OCI-LY3 (cell line): ENCODE results near the gene PYY.

ENCODE experiments used
- EZH2phosphoT487 ChIP-seq: fragments of 200-600 bp; shearing (Covaris generic); IDR thresholded peaks from 2 replicates; pipeline ENCODE4 v1.6.1; 2018; ENCODE audit warnings: antibody characterized with exemption, mixed run types, low read depth
- TF ChIP-seq, protein P1 (sequence below): fragments of 200-600, 300-600 bp; sonication (generic); IDR thresholded peaks from 2 replicates; pipeline ENCODE4 v1.5.1; 2014; ENCODE audit warnings: antibody characterized with exemption, low read length, low read depth

DNA sequence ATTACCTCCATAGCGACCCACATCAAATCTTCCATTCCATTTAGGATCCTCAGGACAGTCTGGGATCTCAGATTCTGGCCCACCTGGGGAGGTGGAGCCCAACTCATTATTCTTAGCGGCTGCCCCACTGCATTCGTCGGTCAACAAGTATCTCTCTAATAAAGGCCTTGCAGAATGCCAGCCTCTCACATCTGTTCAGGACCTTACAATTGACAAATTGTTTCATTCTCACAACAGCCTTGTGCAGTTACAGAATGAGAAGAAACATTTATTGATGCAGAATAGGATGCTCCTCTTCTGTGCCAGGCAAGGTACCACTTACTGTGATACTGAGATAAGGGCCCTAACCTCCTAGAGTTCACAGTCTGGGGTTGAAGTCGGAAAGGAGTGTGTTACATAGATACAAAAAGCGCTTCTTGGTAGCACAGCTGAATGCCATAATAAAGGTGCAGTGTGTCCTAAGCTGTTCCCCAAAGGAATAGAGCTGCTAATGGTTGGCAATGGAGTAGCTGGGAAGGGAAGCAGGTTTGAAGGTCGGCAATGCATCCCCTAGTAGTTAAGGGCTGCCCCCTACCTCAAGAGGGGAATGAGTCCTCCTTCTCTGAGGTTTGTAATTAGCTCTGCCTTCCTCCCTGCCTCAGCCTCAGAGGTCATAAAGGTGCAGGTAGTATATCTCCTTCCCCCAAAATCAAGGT, 44.1 kb downstream of the PYY start:
- TF ChIP-seq, protein P1, sequence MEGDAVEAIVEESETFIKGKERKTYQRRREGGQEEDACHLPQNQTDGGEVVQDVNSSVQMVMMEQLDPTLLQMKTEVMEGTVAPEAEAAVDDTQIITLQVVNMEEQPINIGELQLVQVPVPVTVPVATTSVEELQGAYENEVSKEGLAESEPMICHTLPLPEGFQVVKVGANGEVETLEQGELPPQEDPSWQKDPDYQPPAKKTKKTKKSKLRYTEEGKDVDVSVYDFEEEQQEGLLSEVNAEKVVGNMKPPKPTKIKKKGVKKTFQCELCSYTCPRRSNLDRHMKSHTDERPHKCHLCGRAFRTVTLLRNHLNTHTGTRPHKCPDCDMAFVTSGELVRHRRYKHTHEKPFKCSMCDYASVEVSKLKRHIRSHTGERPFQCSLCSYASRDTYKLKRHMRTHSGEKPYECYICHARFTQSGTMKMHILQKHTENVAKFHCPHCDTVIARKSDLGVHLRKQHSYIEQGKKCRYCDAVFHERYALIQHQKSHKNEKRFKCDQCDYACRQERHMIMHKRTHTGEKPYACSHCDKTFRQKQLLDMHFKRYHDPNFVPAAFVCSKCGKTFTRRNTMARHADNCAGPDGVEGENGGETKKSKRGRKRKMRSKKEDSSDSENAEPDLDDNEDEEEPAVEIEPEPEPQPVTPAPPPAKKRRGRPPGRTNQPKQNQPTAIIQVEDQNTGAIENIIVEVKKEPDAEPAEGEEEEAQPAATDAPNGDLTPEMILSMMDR, result no peak
- no peak for TF ChIP-seq EZH2phosphoT487
